CD8-positive, alpha-beta memory T cell (primary cell): Measurements from ENCODE around the gene CBARP. TPM values are rescaled to one million over a fixed set of nuclear protein-coding genes. Genes with fewer than 3 reads are reported as not detected.

Experiments
- CTCF ChIA-PET: fragments of 350-600 bp; sonication (Branson Sonifier 250); formaldehyde crosslinking; loops from one replicate; lab custom pipeline; 2021; ENCODE audit warnings: antibody characterized with exemption; lab: Charles Lee
- POLR2A ChIA-PET: fragments of 350-600 bp; sonication (Branson Sonifier 250); formaldehyde crosslinking; loops from one replicate; lab custom pipeline; 2021; ENCODE audit warnings: antibody characterized with exemption; lab: Charles Lee
- DNase-seq, 5 donors: peaks; one replicate each; pipeline versions ENCODE4 v3.0.0 to v3.0.0-alpha.2; 2020 to 2022; ENCODE audit warnings: mixed read lengths in 1 of 5
- H3K27ac ChIP-seq: one replicate; pipeline ENCODE4 v1.7.0; 2013; ENCODE audit warnings: low read depth, mild to moderate bottlenecking, low read length, moderate library complexity
- H3K27me3 ChIP-seq: 2 replicates; pipeline ENCODE4 v1.7.0; 2013; ENCODE audit warnings: low read length, mild to moderate bottlenecking; ENCODE audit not compliant: insufficient read depth, poor library complexity, severe bottlenecking
- H3K36me3 ChIP-seq: 2 replicates; pipeline ENCODE4 v1.7.0; 2013; ENCODE audit warnings: mild to moderate bottlenecking, low read length, moderate library complexity; ENCODE audit not compliant: insufficient read depth
- H3K4me1 ChIP-seq: 2 replicates; pipeline ENCODE4 v1.7.0; 2013; ENCODE audit warnings: mild to moderate bottlenecking, low read length, moderate library complexity; ENCODE audit not compliant: insufficient read depth
- H3K4me3 ChIP-seq: 2 replicates; pipeline ENCODE4 v1.7.0; 2013; ENCODE audit warnings: mild to moderate bottlenecking, low read length
- H3K9me3 ChIP-seq: 2 replicates; pipeline ENCODE4 v1.7.0; 2013; ENCODE audit warnings: mild to moderate bottlenecking, low read length
- H3K27ac Mint-ChIP-seq, 8 donors: one replicate each; pipeline ENCODE4 v1.8.0; 2020 to 2021; ENCODE audit warnings: mixed read lengths in 8 of 8, mild to moderate bottlenecking in 6 of 8, inconsistent platforms in 3 of 8, moderate library complexity in 3 of 8
- H3K27me3 Mint-ChIP-seq, 2 donors: one replicate each; pipeline ENCODE4 v1.8.0; 2020 to 2021; ENCODE audit warnings: mixed read lengths in 2 of 2, mild to moderate bottlenecking in 1 of 2, moderate library complexity in 1 of 2
- H3K36me3 Mint-ChIP-seq, 3 donors: one replicate each; pipeline ENCODE4 v1.8.0; 2020 to 2021; ENCODE audit warnings: mixed read lengths in 3 of 3, inconsistent platforms in 1 of 3, mild to moderate bottlenecking in 1 of 3
- H3K4me1 Mint-ChIP-seq, 3 donors: one replicate each; pipeline ENCODE4 v1.8.0; 2020 to 2021; ENCODE audit warnings: mixed read lengths in 3 of 3, inconsistent platforms in 1 of 3, mild to moderate bottlenecking in 1 of 3
- H3K4me3 Mint-ChIP-seq, 7 donors: one replicate each; pipeline ENCODE4 v1.8.0; 2020 to 2021; ENCODE audit warnings: mixed read lengths in 7 of 7, mild to moderate bottlenecking in 6 of 7, moderate library complexity in 4 of 7, inconsistent platforms in 2 of 7
- H3K9me3 Mint-ChIP-seq, 5 donors: one replicate each; pipeline ENCODE4 v1.8.0; 2020 to 2022; ENCODE audit warnings: mixed read lengths in 5 of 5, mild to moderate bottlenecking in 3 of 5, moderate library complexity in 2 of 5, inconsistent platforms in 1 of 5
- polyA plus RNA-seq: library from polyadenylated mRNA; unstranded; fragments of 300-500 nt; fragmentation: Illumina TruSeq; gene quantifications from one replicate; pipeline ENCODE4 v1.2.3, GENCODE V29; 2021
- total RNA-seq, 2 experiments: library from RNA; stranded (reverse); gene quantifications; one replicate each; pipeline ENCODE4 v1.2.3, GENCODE V29; 2021

CBARP gene
- total and polyA plus RNA-seq, 3 experiments from 2014 or later = 0.22 to 0.80 TPM; not detected in 1

DNA sequence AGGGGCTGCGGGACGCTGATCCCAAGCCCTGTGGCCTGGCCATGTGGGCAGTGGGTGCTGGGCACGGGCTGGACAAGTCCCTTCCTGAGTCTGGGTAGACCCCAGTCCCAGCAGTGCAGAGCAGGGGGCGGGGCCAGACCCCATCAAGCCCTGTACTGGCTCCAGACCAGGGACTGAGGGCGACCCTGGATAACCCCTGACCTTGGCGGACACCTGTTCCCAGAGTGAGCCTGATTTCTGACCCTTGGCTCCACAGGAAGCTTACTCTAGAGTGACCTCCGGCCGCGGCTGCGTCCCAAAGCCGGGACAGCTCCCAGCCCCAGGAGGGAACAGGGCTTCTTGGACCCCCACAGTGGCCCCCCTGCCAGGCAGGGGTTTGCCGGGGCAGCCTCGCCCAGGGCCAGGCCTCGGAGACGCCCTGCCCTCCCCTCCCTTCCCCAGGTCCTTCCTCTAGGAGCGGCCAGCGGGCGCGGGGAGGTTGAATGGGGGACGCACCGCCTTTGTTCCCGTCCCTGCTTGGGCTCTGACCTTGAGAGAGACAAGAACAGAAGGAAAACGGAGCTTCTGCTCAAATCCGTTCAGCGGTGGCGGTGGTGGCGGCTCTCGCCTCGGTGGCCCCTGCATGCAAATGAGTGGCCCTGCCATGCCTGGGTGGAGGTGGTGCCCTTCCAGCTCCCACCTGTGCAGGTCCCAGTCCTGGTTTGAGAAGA is 45.6 kb upstream of the CBARP start:
- no peak overlapping the region for H3K4me3 ChIP-seq
- no peak for DNase-seq
- H3K9me3 ChIP-seq = no peaks in the 10 kb centered on the region
- Mint-ChIP-seq H3K4me3 (no peak overlapping the region), H3K9me3 (peaks cover 0 to 2% (median 0%) of the 10 kb centered on the region in 5 donors), H3K36me3 (peaks cover 0 to 17% (median 2%) of the 10 kb centered on the region in 3 donors), H3K27ac (peak overlapping the region in 2 of 8 donors; percentile 22 to 46), H3K4me1 (peaks cover 8 to 21% (median 13%) of the 10 kb centered on the region in 3 donors), H3K27me3 (peaks cover 11 to 15% of the 10 kb centered on the region in 2 donors)
- ChIA-PET POLR2A (no interaction called here), CTCF (interaction anchor here (1.2 kb wide), 2 partner anchors 39 to 87 kb away, joined by 3 to 5 read pairs; no protein-coding TSS in a partner anchor)
- H3K27me3 ChIP-seq = peaks cover 23% of the 10 kb centered on the region
- no peak overlapping the region for H3K27ac ChIP-seq
- H3K4me1 ChIP-seq = peaks cover 4% of the 10 kb centered on the region
- H3K36me3 ChIP-seq = peaks cover 9% of the 10 kb centered on the region

DNA sequence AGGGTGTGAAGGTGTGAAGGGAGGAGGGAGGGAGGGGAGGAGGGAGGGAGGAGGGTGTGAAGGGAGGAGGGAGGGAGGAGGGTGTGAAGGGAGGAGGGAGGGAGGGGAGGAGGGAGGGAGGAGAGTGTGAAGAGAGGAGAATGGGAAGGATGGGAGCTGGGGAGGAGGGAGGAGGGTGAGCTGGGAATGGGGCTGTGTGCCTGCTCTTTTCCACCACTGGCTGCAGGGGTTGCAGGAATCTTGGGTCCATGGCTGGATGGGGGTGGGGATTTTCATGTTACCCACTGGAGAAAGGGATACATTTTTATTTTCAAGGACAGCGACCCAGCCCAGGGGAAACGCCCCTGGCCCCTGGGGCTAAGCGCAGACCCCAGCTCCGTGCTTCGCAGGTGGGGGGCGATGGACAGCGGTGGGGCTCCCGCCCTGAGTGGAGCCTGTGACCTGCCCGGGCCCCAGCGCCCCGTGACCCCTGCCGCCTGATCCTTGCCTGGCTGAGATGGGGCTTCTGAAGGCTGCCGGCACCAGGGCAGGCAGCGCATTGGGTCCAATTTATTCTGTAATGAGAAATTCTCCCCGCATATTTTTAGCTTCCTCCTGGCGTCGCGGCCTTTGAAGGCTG is 44.9 kb upstream of the CBARP start:
- H3K9me3 ChIP-seq = no peaks in the 10 kb centered on the region
- POLR2A ChIA-PET = no interaction called here
- CTCF ChIA-PET = interaction anchor here (1.2 kb wide), 2 partner anchors 38 to 87 kb away, joined by 3 to 5 read pairs; no protein-coding TSS in a partner anchor
- H3K27me3 ChIP-seq = peaks cover 19% of the 10 kb centered on the region
- Mint-ChIP-seq H3K4me3 (no peak overlapping the region), H3K36me3 (peaks cover 0 to 19% (median 2%) of the 10 kb centered on the region in 3 donors), H3K27me3 (peaks cover 11 to 15% of the 10 kb centered on the region in 2 donors), H3K4me1 (peaks cover 8 to 25% (median 15%) of the 10 kb centered on the region in 3 donors), H3K9me3 (peaks cover 0 to 2% (median 0%) of the 10 kb centered on the region in 5 donors), H3K27ac (peak overlapping the region in 2 of 8 donors; percentile 22 to 46)
- no peak for DNase-seq
- H3K4me1 ChIP-seq = peaks cover 4% of the 10 kb centered on the region
- H3K27ac ChIP-seq = no peak overlapping the region
- peaks cover 9% of the 10 kb centered on the region for H3K36me3 ChIP-seq
- H3K4me3 ChIP-seq = no peak overlapping the region

DNA sequence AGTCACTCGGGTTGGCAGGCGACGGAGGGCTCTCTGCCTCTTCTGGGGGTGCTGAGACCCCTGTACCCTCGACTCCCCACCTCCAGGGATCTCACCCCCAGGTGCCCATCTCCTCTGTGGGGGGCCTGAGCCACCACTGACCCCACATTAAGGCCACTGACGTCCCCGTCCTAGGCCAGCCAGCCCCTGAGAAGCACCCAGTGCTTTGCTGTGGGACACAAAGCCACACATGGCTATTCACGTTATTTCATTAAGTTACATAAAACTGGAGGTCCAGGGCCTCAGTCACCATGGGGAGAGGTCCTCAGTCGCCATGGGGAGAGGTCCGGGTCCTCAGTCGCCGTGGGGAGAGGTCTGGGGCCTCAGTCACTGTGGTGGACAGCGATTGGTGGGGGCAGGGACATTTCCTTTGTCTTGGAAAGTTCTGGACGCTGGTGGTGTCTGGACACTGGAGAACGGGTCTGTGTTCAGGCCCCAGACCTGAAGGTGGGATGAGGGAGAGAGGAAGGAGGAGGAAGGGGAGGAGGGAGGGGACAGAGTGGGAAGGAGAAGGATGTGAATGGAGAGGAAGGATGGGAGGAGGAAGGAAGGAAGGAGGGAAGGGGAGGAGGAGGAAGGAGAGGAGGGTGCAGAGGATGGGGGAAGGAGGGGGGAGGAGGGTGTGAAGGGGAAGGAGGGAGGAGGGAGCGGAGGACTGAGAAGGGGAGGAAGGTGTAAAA is 43.9 kb upstream of the CBARP start:
- Mint-ChIP-seq H3K27ac (peak overlapping the region in 1 of 8 donors; percentile 70), H3K4me3 (peak overlapping the region in 1 of 7 donors; percentile 65)

DNA sequence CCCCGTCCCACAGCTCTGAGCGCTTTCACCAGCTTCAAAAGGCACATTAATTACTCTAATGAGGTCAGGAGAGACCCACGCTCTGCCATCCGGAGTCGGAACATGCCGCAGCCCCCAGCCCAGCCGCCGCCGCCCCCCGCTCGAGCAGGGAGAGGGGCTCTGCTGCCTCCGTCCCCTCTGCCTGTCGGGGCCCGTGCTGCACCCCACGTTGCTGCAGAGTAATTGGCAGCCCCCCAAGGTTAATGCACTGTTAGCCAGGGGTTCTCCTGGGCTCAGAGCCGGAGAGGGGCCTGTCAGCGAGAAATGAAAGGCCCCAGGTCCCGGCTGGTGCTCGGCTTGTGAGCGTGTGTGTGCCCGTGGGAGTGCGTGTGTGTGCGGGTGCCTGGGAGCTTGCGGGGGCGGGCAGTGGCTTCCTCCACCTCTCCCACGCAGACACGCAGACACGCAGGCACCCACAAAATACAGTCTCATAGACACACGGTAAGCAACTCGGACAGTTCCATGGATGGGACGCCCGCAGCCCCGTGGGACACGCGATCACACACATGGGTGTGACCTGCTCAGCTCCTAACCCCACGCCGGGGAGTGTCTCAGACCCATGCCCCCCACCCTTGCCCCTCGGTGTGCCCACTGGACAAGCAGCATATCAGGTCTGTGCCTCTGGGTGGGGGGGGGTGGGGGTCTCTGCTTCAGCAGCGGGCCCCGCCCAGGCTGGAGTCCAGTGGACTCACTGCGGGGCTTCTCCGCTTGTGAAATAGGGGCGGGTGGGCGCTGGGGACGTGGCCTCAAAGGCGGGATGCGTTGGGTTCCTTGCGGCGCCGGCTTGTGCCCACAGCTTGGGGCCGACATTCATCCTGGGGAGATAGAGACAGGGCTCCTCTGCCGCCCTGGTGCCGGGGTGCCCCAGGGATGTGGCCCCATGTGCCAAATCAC is 43.1 kb upstream of the CBARP start:
- Histone ChIP-seq H3K27ac (no peak overlapping the region), H3K9me3 (no peaks in the 10 kb centered on the region), H3K27me3 (peaks cover 12% of the 10 kb centered on the region), H3K4me3 (no peak overlapping the region), H3K36me3 (peaks cover 9% of the 10 kb centered on the region), H3K4me1 (peaks cover 14% of the 10 kb centered on the region)
- CTCF ChIA-PET = interaction anchor here (2.1 to 2.7 kb wide), 2 partner anchors 37 to 91 kb away, joined by 13 to 16 read pairs; no protein-coding TSS in a partner anchor
- POLR2A ChIA-PET = interaction anchor here (0.5 to 0.6 kb wide), 2 partner anchors 124 to 1341 kb away, joined by 4 read pairs; no protein-coding TSS in a partner anchor
- H3K27ac Mint-ChIP-seq = peak overlapping the region in 1 of 8 donors; percentile 98
- DNase-seq = no peak
- H3K9me3 Mint-ChIP-seq = peaks cover 0 to 2% (median 0%) of the 10 kb centered on the region in 5 donors
- peaks cover 0 to 23% (median 4%) of the 10 kb centered on the region in 3 donors for H3K36me3 Mint-ChIP-seq
- peaks cover 9 to 12% of the 10 kb centered on the region in 2 donors for H3K27me3 Mint-ChIP-seq
- peaks cover 15 to 28% (median 20%) of the 10 kb centered on the region in 3 donors for H3K4me1 Mint-ChIP-seq
- H3K4me3 Mint-ChIP-seq = peak overlapping the region in 1 of 7 donors; percentile 54

More for the DNA sequence above, 43.9 kb upstream of the CBARP start:
- peaks cover 9% of the 10 kb centered on the region for H3K4me1 ChIP-seq
- H3K36me3 ChIP-seq = peaks cover 9% of the 10 kb centered on the region
- POLR2A ChIA-PET = no interaction called here
- H3K36me3 Mint-ChIP-seq = peaks cover 0 to 23% (median 4%) of the 10 kb centered on the region in 3 donors
- H3K9me3 Mint-ChIP-seq = peaks cover 0 to 2% (median 0%) of the 10 kb centered on the region in 5 donors
- peaks cover 14% of the 10 kb centered on the region for H3K27me3 ChIP-seq
- no peak for DNase-seq
- peaks cover 11 to 28% (median 18%) of the 10 kb centered on the region in 3 donors for H3K4me1 Mint-ChIP-seq
- peaks cover 9 to 15% of the 10 kb centered on the region in 2 donors for H3K27me3 Mint-ChIP-seq
- H3K4me3 ChIP-seq = no peak overlapping the region
- no peaks in the 10 kb centered on the region for H3K9me3 ChIP-seq
- CTCF ChIA-PET = no interaction called here
- no peak overlapping the region for H3K27ac ChIP-seq

DNA sequence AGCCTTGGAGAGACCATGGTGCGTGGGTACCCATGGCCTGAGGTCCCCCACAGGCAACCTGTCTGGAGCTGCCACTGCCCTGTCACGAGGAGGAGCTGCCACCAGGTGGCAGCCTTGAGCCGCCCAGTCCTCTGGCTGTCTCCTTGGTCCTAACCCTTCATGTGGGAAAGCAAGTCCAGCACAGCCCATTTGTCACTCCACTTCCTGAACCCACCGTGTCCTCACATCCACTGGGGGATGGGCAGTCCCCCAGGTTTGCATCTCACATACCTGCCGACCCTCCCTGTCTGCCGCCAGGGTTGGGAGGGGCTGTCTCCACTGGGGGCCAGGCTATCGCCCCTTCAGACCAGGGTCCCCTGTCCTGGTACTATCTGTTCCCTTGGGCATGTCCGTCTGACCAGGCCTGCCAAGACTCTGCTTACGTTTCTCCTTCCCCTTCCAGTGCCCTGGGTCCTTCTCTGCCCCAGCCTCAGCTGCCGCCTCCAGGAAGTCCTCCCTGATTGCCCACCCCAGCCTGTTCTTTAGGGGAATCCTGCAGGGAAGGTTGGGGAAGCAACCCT is 42.1 kb upstream of the CBARP start:
- Histone ChIP-seq H3K36me3 (peaks cover 10% of the 10 kb centered on the region), H3K9me3 (no peaks in the 10 kb centered on the region), H3K4me1 (peaks cover 17% of the 10 kb centered on the region), H3K4me3 (no peak overlapping the region), H3K27me3 (peaks cover 7% of the 10 kb centered on the region), H3K27ac (no peak overlapping the region)
- ChIA-PET POLR2A (interaction anchor here (0.6 to 1.3 kb wide), 3 partner anchors 10 to 483 kb away, joined by 3 to 10 read pairs (median 7); partner anchors contain the start of gene CIRBP), CTCF (interaction anchor here (0.8 to 2.7 kb wide), 13 partner anchors 11 to 194 kb away, joined by 3 to 16 read pairs (median 4); partner anchors contain the start of gene CIRBP)
- Mint-ChIP-seq H3K4me1 (peaks cover 15 to 27% (median 20%) of the 10 kb centered on the region in 3 donors), H3K27me3 (peaks cover 6 to 8% of the 10 kb centered on the region in 2 donors), H3K36me3 (peaks cover 0 to 25% (median 4%) of the 10 kb centered on the region in 3 donors), H3K9me3 (peaks cover 0 to 2% (median 0%) of the 10 kb centered on the region in 5 donors), H3K27ac (peak overlapping the region in 5 of 8 donors; percentile 7 to 98 (median 87)), H3K4me3 (peak overlapping the region in 5 of 7 donors; percentile 19 to 84 (median 57))
- peak; percentile 67 to 85 (median 69) for DNase-seq

DNA sequence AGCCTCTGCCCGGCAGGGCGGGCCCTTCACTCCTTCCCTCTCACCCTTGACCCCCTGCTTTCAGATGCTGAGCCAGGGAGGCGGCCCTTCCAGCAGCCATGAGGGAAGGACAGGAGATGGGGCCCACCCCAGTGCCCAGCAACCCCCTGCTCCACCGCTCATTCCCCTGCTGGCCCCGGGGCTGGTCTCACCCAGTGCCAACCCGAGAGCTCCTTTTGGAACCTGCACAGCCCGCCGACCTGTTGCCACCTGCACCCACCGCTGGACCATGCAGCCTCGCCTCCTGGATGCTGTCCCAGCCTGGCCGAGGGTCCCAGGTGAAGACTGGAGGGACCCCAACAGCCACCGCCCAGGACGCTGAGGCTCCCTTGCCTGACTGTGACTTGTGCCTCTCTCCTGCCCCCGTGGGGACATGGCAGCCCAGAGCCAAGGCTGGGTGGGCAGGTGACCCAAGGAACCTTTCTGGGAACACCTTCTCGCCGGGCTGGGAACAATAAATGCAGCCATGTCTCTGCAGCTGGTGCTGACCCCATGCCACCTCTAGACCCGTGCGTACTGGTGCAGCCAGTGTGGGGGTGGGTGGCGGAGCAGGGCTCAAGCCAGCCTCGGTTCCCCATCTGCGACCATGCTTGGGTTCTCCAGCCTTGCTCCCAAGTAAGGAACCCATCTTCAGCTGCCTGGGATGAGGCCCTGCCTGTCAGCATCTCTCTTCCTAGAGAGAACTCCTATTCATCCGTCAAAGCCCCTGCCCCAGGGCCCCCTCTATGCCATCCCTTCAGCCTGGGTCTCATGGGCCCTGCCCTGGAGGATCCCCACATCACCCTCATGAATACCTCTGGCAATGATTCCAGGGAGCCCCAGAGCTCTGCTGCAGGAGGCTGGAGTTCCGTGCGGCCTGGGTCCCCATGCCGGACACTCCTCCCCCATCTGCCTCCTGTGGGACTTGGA is 41.2 kb upstream of the CBARP start:
- Histone ChIP-seq H3K4me1 (peaks cover 26% of the 10 kb centered on the region), H3K4me3 (no peak overlapping the region), H3K36me3 (peaks cover 18% of the 10 kb centered on the region), H3K27me3 (no peaks in the 10 kb centered on the region), H3K27ac (no peak overlapping the region), H3K9me3 (no peaks in the 10 kb centered on the region)
- ChIA-PET CTCF (interaction anchor here (0.8 to 2.7 kb wide), 14 partner anchors 10 to 195 kb away, joined by 3 to 16 read pairs (median 4); partner anchors contain the start of gene CIRBP), POLR2A (interaction anchor here (0.6 to 1.4 kb wide), 3 partner anchors 10 to 23 kb away, joined by 7 to 10 read pairs (median 7); partner anchors contain the start of gene CIRBP)
- peaks cover under 1 to 32% (median 4%) of the 10 kb centered on the region in 3 donors for H3K36me3 Mint-ChIP-seq
- DNase-seq = no peak
- no peaks in the 10 kb centered on the region for H3K27me3 Mint-ChIP-seq
- no peaks in the 10 kb centered on the region for H3K9me3 Mint-ChIP-seq
- H3K4me3 Mint-ChIP-seq = peak overlapping the region in 1 of 7 donors; percentile 84
- peaks cover 17 to 26% (median 18%) of the 10 kb centered on the region in 3 donors for H3K4me1 Mint-ChIP-seq
- peak overlapping the region in 1 of 8 donors; percentile 98 for H3K27ac Mint-ChIP-seq
